ENCODE measurements around the gene RNF150. TPM values are rescaled to one million over a fixed set of nuclear protein-coding genes. Genes with fewer than 3 reads are reported as not detected.
A peak's percentile ranks its signal among the peaks of the same experiment; 100 is the strongest.

RNF150 gene
- polyA plus RNA-seq, 2 of the 4 experiments (the other 2 are of a cell fraction) = 0.21 to 0.34 TPM

DNA sequence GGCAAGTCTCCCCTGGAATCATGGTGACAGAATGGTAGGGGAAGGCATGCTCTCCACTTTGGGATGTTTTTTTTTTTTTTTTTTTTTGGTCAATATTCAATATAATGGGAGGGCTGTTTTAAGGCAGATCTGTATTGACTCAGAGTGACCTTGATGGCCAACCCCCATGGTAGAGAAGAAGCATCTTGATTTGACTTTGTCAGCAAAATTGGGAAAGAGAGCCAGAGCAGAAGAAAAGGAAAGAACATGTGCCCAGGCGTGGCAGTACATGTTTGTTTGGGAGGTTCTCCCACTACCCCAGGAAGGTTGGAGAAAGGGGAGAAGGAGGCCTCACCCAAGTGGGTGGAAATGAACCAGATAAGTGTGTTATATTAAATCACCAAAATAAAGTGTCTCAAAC is 314.8 kb downstream of the RNF150 start:
- ChIA-PET POLR2A (no interaction called here), CTCF (no interaction called here)
- no peaks in the 10 kb centered on the region for H3K9me3 ChIP-seq
- FAIRE-seq (no peak), ATAC-seq (no peak), DNase-seq (ENCODE audit: low read depth in 1 of 2, low spot score in 1 of 2) (no peak)
- no peak overlapping the region for H3K4me2 ChIP-seq
- no peaks in the 10 kb centered on the region for H3K4me1 ChIP-seq
- no peak overlapping the region for H3K4me3 ChIP-seq
- 53% methylated on average over 1 of the region's 1 CpG for WGBS (ENCODE audit: missing lambda C conversion rate)
- H3K27ac ChIP-seq = no peak overlapping the region
- TF ChIP-seq MAFK (IDR thresholded peaks at IDR 0.05; ENCODE audit: partially characterized antibody) (peak; percentile 31), FOSL2 (IDR thresholded peaks at IDR 0.05) (no peak), FOSL2 (CRISPR knock-in tag; IDR thresholded peaks at IDR 0.05) (no peak)

- no peaks in the 10 kb centered on the region for H3K4me1 ChIP-seq
- 22% methylated on average over 5 of the region's 5 CpGs for WGBS (ENCODE audit: missing lambda C conversion rate)
- CTCF ChIA-PET = no interaction called here
- no peak for TF ChIP-seq MAX (IDR thresholded peaks at IDR 0.05)
- TF ChIP-seq, protein P1, sequence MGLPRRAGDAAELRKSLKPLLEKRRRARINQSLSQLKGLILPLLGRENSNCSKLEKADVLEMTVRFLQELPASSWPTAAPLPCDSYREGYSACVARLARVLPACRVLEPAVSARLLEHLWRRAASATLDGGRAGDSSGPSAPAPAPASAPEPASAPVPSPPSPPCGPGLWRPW (IDR thresholded peaks at IDR 0.05) = no peak
- TF ChIP-seq EP300 (IDR thresholded peaks at IDR 0.05) = no peak
- TF ChIP-seq, protein P2, sequence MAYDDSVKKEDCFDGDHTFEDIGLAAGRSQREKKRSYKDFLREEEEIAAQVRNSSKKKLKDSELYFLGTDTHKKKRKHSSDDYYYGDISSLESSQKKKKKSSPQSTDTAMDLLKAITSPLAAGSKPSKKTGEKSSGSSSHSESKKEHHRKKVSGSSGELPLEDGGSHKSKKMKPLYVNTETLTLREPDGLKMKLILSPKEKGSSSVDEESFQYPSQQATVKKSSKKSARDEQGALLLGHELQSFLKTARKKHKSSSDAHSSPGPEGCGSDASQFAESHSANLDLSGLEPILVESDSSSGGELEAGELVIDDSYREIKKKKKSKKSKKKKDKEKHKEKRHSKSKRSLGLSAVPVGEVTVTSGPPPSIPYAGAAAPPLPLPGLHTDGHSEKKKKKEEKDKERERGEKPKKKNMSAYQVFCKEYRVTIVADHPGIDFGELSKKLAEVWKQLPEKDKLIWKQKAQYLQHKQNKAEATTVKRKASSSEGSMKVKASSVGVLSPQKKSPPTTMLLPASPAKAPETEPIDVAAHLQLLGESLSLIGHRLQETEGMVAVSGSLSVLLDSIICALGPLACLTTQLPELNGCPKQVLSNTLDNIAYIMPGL (CRISPR knock-in tag; IDR thresholded peaks at IDR 0.05; ENCODE audit: borderline replicate concordance) = no peak
- TF ChIP-seq RAD21 (conservative IDR thresholded peaks at IDR 0.05 in 1 of 2, IDR thresholded peaks at IDR 0.05 in 1 of 2) = no peak
- no peak for TF ChIP-seq ZC3H11A (IDR thresholded peaks at IDR 0.05)
- no peak for TF ChIP-seq GATA3 (IDR thresholded peaks at IDR 0.05; ENCODE audit: borderline replicate concordance)
- TF ChIP-seq, protein P3, sequence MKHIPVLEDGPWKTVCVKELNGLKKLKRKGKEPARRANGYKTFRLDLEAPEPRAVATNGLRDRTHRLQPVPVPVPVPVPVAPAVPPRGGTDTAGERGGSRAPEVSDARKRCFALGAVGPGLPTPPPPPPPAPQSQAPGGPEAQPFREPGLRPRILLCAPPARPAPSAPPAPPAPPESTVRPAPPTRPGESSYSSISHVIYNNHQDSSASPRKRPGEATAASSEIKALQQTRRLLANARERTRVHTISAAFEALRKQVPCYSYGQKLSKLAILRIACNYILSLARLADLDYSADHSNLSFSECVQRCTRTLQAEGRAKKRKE (CRISPR knock-in tag; IDR thresholded peaks at IDR 0.05; ENCODE audit: low read depth) = no peak
- no peak for TF ChIP-seq FOSB (CRISPR knock-in tag; IDR thresholded peaks at IDR 0.05)
- TF ChIP-seq PHF8 (IDR thresholded peaks at IDR 0.05; ENCODE audit: borderline replicate concordance, low read depth) = no peak
- no peak for TF ChIP-seq BCL3 (IDR thresholded peaks at IDR 0.05)
- TF ChIP-seq, protein P4, sequence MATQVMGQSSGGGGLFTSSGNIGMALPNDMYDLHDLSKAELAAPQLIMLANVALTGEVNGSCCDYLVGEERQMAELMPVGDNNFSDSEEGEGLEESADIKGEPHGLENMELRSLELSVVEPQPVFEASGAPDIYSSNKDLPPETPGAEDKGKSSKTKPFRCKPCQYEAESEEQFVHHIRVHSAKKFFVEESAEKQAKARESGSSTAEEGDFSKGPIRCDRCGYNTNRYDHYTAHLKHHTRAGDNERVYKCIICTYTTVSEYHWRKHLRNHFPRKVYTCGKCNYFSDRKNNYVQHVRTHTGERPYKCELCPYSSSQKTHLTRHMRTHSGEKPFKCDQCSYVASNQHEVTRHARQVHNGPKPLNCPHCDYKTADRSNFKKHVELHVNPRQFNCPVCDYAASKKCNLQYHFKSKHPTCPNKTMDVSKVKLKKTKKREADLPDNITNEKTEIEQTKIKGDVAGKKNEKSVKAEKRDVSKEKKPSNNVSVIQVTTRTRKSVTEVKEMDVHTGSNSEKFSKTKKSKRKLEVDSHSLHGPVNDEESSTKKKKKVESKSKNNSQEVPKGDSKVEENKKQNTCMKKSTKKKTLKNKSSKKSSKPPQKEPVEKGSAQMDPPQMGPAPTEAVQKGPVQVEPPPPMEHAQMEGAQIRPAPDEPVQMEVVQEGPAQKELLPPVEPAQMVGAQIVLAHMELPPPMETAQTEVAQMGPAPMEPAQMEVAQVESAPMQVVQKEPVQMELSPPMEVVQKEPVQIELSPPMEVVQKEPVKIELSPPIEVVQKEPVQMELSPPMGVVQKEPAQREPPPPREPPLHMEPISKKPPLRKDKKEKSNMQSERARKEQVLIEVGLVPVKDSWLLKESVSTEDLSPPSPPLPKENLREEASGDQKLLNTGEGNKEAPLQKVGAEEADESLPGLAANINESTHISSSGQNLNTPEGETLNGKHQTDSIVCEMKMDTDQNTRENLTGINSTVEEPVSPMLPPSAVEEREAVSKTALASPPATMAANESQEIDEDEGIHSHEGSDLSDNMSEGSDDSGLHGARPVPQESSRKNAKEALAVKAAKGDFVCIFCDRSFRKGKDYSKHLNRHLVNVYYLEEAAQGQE (IDR thresholded peaks at IDR 0.05) = no peak
- TF ChIP-seq, protein P5, sequence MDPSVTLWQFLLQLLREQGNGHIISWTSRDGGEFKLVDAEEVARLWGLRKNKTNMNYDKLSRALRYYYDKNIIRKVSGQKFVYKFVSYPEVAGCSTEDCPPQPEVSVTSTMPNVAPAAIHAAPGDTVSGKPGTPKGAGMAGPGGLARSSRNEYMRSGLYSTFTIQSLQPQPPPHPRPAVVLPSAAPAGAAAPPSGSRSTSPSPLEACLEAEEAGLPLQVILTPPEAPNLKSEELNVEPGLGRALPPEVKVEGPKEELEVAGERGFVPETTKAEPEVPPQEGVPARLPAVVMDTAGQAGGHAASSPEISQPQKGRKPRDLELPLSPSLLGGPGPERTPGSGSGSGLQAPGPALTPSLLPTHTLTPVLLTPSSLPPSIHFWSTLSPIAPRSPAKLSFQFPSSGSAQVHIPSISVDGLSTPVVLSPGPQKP (IDR thresholded peaks at IDR 0.05; ENCODE audit: low read depth, low read length) = no peak
- no peak for TF ChIP-seq NFE2L2 (conservative IDR thresholded peaks at IDR 0.05; ENCODE audit: low read length)
- no peak overlapping the region for H3K4me3 ChIP-seq
- no peak overlapping the region for H3K4me2 ChIP-seq
- H3K9me3 ChIP-seq = no peaks in the 10 kb centered on the region
- ATAC-seq = no peak
- FAIRE-seq = no peak
- POLR2A ChIA-PET = no interaction called here
- no peak overlapping the region for H3K27ac ChIP-seq
- DNase-seq (ENCODE audit: low read depth in 1 of 2, low spot score in 1 of 2) = no peak
These were observed 316.3 kb downstream of the RNF150 start for GRCh38 chr4:140816806-140817510.

All from A549 (cell line).